HepG2 (cell line): ENCODE data around the gene DDRGK1. TPM values are rescaled to one million over a fixed set of nuclear protein-coding genes. Genes with fewer than 3 reads are reported as not detected.

Source experiments
- BRD4 ChIP-seq: sonication (generic); formaldehyde crosslinking; IDR thresholded peaks from 2 replicates; pipeline ENCODE4 v1.4.0; 2020; ENCODE audit warnings: missing genetic modification reagents
- FUBP1 ChIP-seq: sonication (generic); formaldehyde crosslinking; IDR thresholded peaks from 2 replicates; pipeline ENCODE4 v1.5.1; 2020; ENCODE audit warnings: missing genetic modification reagents, mild to moderate bottlenecking, borderline replicate concordance
- KAT2B ChIP-seq: fragments of 150-350 bp; IDR thresholded peaks from 2 replicates; pipeline ENCODE4 v1.6.1; 2014; ENCODE audit warnings: low read depth, low read length, borderline replicate concordance
- KMT2B ChIP-seq: IDR thresholded peaks from 2 replicates; pipeline ENCODE4 v1.6.1; 2016; ENCODE audit warnings: missing genetic modification reagents, missing compliant biosample characterization
- MAFF ChIP-seq: IDR thresholded peaks from 2 replicates; pipeline ENCODE4 v1.6.1; 2011; ENCODE audit warnings: low read depth, low read length, improper control_type of control experiment
- MEF2D ChIP-seq: sonication (generic); formaldehyde crosslinking; IDR thresholded peaks from 2 replicates; pipeline ENCODE4 v1.5.1; 2020; ENCODE audit warnings: mild to moderate bottlenecking, missing genetic modification reagents
- MIER3 ChIP-seq: IDR thresholded peaks from 2 replicates; pipeline ENCODE4 v1.6.1; 2016; ENCODE audit warnings: missing compliant biosample characterization, borderline replicate concordance
- NFKB2 ChIP-seq: sonication (generic); formaldehyde crosslinking; IDR thresholded peaks from 2 replicates; pipeline ENCODE4 v1.4.0; 2020; ENCODE audit warnings: missing genetic modification reagents, borderline replicate concordance
- PCBP1 ChIP-seq: fragments of 200-400 bp; formaldehyde crosslinking; IDR thresholded peaks from 2 replicates; pipeline ENCODE4 v1.6.1; 2017; ENCODE audit warnings: mild to moderate bottlenecking, low read depth, low read length, borderline replicate concordance
- PLRG1 ChIP-seq: fragments of 450-650 bp; conservative IDR thresholded peaks from 2 replicates; pipeline ENCODE4 v1.6.1; 2016
- RARA ChIP-seq: IDR thresholded peaks from 2 replicates; pipeline ENCODE4 v1.6.1; 2016; ENCODE audit warnings: missing genetic modification reagents, missing compliant biosample characterization
- ZBTB20 ChIP-seq: sonication (generic); formaldehyde crosslinking; IDR thresholded peaks from 2 replicates; pipeline ENCODE4 v1.8.1; 2023; ENCODE audit warnings: missing genetic modification reagents, low read depth, mild to moderate bottlenecking, borderline replicate concordance
- ZBTB43 ChIP-seq: sonication (generic); formaldehyde crosslinking; conservative IDR thresholded peaks from 2 replicates; pipeline ENCODE4 v1.4.0; 2020; ENCODE audit warnings: missing genetic modification reagents
- ZNF230 ChIP-seq: sonication (generic); formaldehyde crosslinking; IDR thresholded peaks from 2 replicates; pipeline ENCODE4 v1.4.0; 2020; ENCODE audit warnings: mild to moderate bottlenecking, missing genetic modification reagents
- polyA plus RNA-seq, 8 experiments: library from polyadenylated mRNA; depleted of rRNA in 3 of 8; stranded (reverse) in 7 of 8; unstranded in 1 of 8; fragments of >200 nt; fragmentation: Illumina TruSeq in 4 of 8; extraction: Trizol in 4 of 8; gene quantifications; 2 replicates each; pipeline versions ENCODE4 v1.2.1 to v1.2.3, GENCODE V29; 2011 to 2016; ENCODE audit warnings: low read depth in 4 of 8, missing spikeins in 1 of 8, mixed read lengths in 1 of 8; ENCODE audit not compliant: insufficient read depth in 1 of 8
- total RNA-seq, 5 experiments: library from RNA; depleted of rRNA; stranded (reverse); fragments of >200 nt; fragmentation: Illumina TruSeq; extraction: Trizol; gene quantifications; 2 replicates each; pipeline ENCODE4 v1.2.3, GENCODE V29; 2016; ENCODE audit warnings: low read depth in 1 of 5
- TF ChIP-seq, protein P1 (sequence below): sonication (generic); formaldehyde crosslinking; IDR thresholded peaks from 2 replicates; pipeline ENCODE4 v1.4.0; 2020; ENCODE audit warnings: missing genetic modification reagents
- TF ChIP-seq, protein P2 (sequence below): sonication (generic); formaldehyde crosslinking; IDR thresholded peaks from 2 replicates; pipeline ENCODE4 v1.5.0; 2020; ENCODE audit warnings: mild to moderate bottlenecking, missing genetic modification reagents
- TF ChIP-seq, protein P3 (sequence below): IDR thresholded peaks from 2 replicates; pipeline ENCODE4 v1.6.1; 2016; ENCODE audit warnings: missing genetic modification reagents, missing compliant biosample characterization

Gene DDRGK1
- total and polyA plus RNA-seq, 2 of the 13 experiments (the other 11 are each of a cell fraction or from before 2014, with no cell fraction given): 96.7 to 149 TPM

GRCh38 chr20:3223651-3223993, 19.1 kb upstream of the DDRGK1 start (continued):
- no peak for TF ChIP-seq KAT2B
- TF ChIP-seq PCBP1: no peak
- TF ChIP-seq, protein P1, sequence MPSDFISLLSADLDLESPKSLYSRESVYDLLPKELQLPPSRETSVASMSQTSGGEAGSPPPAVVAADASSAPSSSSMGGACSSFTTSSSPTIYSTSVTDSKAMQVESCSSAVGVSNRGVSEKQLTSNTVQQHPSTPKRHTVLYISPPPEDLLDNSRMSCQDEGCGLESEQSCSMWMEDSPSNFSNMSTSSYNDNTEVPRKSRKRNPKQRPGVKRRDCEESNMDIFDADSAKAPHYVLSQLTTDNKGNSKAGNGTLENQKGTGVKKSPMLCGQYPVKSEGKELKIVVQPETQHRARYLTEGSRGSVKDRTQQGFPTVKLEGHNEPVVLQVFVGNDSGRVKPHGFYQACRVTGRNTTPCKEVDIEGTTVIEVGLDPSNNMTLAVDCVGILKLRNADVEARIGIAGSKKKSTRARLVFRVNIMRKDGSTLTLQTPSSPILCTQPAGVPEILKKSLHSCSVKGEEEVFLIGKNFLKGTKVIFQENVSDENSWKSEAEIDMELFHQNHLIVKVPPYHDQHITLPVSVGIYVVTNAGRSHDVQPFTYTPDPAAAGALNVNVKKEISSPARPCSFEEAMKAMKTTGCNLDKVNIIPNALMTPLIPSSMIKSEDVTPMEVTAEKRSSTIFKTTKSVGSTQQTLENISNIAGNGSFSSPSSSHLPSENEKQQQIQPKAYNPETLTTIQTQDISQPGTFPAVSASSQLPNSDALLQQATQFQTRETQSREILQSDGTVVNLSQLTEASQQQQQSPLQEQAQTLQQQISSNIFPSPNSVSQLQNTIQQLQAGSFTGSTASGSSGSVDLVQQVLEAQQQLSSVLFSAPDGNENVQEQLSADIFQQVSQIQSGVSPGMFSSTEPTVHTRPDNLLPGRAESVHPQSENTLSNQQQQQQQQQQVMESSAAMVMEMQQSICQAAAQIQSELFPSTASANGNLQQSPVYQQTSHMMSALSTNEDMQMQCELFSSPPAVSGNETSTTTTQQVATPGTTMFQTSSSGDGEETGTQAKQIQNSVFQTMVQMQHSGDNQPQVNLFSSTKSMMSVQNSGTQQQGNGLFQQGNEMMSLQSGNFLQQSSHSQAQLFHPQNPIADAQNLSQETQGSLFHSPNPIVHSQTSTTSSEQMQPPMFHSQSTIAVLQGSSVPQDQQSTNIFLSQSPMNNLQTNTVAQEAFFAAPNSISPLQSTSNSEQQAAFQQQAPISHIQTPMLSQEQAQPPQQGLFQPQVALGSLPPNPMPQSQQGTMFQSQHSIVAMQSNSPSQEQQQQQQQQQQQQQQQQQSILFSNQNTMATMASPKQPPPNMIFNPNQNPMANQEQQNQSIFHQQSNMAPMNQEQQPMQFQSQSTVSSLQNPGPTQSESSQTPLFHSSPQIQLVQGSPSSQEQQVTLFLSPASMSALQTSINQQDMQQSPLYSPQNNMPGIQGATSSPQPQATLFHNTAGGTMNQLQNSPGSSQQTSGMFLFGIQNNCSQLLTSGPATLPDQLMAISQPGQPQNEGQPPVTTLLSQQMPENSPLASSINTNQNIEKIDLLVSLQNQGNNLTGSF (CRISPR knock-in tag): 0 out of 2 replicates have a peak, but pooled peaks have one; percentile 25
- TF ChIP-seq ZBTB43 (CRISPR knock-in tag): no peak
- 0 out of 2 replicates have a peak, but pooled peaks have one; percentile 35 for TF ChIP-seq NFKB2 (CRISPR knock-in tag)
- TF ChIP-seq, protein P2, sequence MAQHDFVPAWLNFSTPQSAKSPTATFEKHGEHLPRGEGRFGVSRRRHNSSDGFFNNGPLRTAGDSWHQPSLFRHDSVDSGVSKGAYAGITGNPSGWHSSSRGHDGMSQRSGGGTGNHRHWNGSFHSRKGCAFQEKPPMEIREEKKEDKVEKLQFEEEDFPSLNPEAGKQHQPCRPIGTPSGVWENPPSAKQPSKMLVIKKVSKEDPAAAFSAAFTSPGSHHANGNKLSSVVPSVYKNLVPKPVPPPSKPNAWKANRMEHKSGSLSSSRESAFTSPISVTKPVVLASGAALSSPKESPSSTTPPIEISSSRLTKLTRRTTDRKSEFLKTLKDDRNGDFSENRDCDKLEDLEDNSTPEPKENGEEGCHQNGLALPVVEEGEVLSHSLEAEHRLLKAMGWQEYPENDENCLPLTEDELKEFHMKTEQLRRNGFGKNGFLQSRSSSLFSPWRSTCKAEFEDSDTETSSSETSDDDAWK (CRISPR knock-in tag): no peak
- no peak for TF ChIP-seq RARA
- TF ChIP-seq, protein P3, sequence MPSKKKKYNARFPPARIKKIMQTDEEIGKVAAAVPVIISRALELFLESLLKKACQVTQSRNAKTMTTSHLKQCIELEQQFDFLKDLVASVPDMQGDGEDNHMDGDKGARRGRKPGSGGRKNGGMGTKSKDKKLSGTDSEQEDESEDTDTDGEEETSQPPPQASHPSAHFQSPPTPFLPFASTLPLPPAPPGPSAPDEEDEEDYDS (CRISPR knock-in tag): no peak
- no peak for TF ChIP-seq MAFF
- no peak for TF ChIP-seq KMT2B (CRISPR knock-in tag)
- TF ChIP-seq ZBTB20 (CRISPR knock-in tag): no peak
- no peak for TF ChIP-seq MEF2D (CRISPR knock-in tag)
- no peak; the same call in 1 of the 2 replicates for TF ChIP-seq BRD4 (CRISPR knock-in tag)
- TF ChIP-seq PLRG1: no peak
- TF ChIP-seq MIER3: no peak
- TF ChIP-seq ZNF230 (CRISPR knock-in tag): no peak
- no peak for TF ChIP-seq FUBP1 (CRISPR knock-in tag)
